ENCODE measurements around the gene CLDND2.

- TF ChIP-seq POLR2A (IDR thresholded peaks at IDR 0.05; ENCODE audit: low read depth, low read length) (no peak), POLR2AphosphoS5 (IDR thresholded peaks at IDR 0.05; ENCODE audit: low read depth, low read length) (no peak), SPI1 (IDR thresholded peaks at IDR 0.05; ENCODE audit: low read depth, low read length) (no peak)
These were observed 18.2 kb upstream of the CLDND2 start for GRCh38 chr19:51386882-51387520.
